ENCODE measurements around the gene NGFR.

- TF ChIP-seq CTCF (IDR thresholded peaks at IDR 0.05; ENCODE audit: insufficient read depth, low read length, poor library complexity, severe bottlenecking) (no peak), EZH2phosphoT487 (conservative IDR thresholded peaks at IDR 0.05; ENCODE audit: low read length) (no peak)
Measured at GRCh38 chr17:49504369-49504768, 9.3 kb downstream of the NGFR start.
